Tracheal epithelial cell (primary cell): ENCODE data around the gene ZZZ3. TPM values are rescaled to one million over a fixed set of nuclear protein-coding genes. Genes with fewer than 3 reads are reported as not detected.

Experiments used
- total RNA-seq: library from RNA; depleted of rRNA; stranded (reverse); fragments of >200 nt; gene quantifications from 2 replicates; pipeline ENCODE4 v1.2.1, GENCODE V29; 2014

The ZZZ3 gene
- 50.8 and 89.1 TPM in 2 replicates for total RNA-seq

GRCh38 chr1:77682460-77683159 lies at the start of gene ZZZ3:
ZZZ3 (minus strand) TSS chr1:77682658; CDS start chr1:77633354, 49,304 bp downstream.

Other genes starting within 250 kb of the ZZZ3 start
- 45.3 and 53.7 TPM in 2 replicates for gene USP33, start 77.2 kb upstream of the ZZZ3 start, total RNA-seq
- gene MIGA1, start 97.0 kb upstream of the ZZZ3 start, total RNA-seq, result 9.6 and 14.7 TPM in 2 replicates
- gene NEXN, start 206.0 kb upstream of the ZZZ3 start, total RNA-seq, result 0.21 and 0.48 TPM in 2 replicates